Retinal pigment epithelial cell (primary cell): ENCODE measurements around the gene MICA.

Source experiments
- DNase-seq: peaks from one replicate; pipeline ENCODE4 v3.0.0-alpha.2; 2010; ENCODE audit warnings: low read depth
- H3K4me3 ChIP-seq: 2 replicates; pipeline ENCODE4 v1.5.1; 2011; ENCODE audit warnings: mild to moderate bottlenecking, low read length, control low read depth, moderate library complexity
- TF ChIP-seq, protein P1 (sequence below): conservative IDR thresholded peaks from 2 replicates; pipeline ENCODE4 v1.5.1; 2011; ENCODE audit warnings: low read depth, low read length, control low read depth, inconsistent platforms

MICA gene

GRCh38 chr6:31416394-31417014 lies 13.1 kb downstream of the MICA start:
- DNase-seq: no peak
- TF ChIP-seq, protein P1, sequence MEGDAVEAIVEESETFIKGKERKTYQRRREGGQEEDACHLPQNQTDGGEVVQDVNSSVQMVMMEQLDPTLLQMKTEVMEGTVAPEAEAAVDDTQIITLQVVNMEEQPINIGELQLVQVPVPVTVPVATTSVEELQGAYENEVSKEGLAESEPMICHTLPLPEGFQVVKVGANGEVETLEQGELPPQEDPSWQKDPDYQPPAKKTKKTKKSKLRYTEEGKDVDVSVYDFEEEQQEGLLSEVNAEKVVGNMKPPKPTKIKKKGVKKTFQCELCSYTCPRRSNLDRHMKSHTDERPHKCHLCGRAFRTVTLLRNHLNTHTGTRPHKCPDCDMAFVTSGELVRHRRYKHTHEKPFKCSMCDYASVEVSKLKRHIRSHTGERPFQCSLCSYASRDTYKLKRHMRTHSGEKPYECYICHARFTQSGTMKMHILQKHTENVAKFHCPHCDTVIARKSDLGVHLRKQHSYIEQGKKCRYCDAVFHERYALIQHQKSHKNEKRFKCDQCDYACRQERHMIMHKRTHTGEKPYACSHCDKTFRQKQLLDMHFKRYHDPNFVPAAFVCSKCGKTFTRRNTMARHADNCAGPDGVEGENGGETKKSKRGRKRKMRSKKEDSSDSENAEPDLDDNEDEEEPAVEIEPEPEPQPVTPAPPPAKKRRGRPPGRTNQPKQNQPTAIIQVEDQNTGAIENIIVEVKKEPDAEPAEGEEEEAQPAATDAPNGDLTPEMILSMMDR: no peak
- H3K4me3 ChIP-seq: no peak overlapping the region

DNA sequence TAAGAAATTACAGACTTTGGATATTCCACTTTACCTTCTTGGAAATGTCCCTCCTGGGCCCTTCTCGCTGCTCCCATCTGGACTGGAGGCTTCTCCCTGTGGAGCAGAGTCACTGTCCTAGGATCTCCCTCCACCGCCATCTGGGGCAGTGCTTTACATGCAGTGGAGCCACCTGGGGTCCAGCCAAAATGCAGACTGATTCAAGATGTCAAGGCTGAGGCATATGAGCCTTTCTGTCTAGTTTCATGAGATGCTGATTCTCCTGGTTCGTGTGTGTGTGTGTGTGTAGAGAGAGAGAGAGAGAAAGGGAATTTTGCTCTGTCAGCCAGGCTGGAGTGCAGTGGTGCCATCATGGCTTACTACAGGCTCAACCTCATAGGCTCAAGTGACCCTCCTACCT lies 14.9 kb downstream of the MICA start:
- DNase-seq: no peak
- H3K4me3 ChIP-seq: no peak overlapping the region
- TF ChIP-seq, protein P1: no peak

DNA sequence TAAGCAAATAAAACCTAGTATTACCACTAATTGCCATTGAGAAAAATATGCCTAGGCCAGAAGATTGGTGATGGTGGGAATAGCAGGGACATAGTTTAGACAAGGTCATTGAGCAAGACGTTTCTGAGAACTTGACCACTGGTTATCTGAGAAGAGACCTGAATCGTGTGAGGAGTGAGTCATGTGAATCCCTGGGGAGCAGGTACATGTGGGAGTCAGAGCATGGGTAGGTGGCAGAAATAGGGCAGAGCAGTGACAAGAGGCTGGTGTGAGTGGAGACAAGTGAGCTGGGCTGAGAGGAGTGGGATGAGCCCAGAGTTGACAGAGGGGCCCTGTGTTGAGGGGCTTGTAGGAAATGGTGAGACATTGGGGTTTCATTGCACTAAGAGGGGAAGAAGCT lies 16.4 kb downstream of the MICA start:
- TF ChIP-seq, protein P1: no peak
- no peak overlapping the region for H3K4me3 ChIP-seq
- no peak for DNase-seq

DNA sequence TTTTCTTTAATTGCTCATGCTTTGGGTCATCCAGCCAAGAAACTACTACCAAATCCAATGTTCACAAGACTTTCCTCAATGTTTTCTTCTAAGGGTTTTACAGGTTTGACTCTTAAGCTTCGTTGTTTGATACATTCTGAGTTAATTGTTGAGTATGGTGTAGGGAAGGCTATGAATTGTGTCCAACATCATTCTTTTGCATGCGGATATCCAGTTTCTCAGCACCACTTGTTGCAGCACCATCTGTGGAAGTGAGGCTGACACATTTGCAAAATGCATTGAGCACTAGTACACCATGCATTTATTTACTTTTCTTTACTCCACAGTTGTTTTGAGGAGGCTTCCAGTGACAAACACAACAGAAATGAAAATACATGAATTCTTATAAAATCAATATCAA lies 17.2 kb downstream of the MICA start:
- TF ChIP-seq, protein P1: no peak
- H3K4me3 ChIP-seq: no peak overlapping the region
- DNase-seq: no peak

DNA sequence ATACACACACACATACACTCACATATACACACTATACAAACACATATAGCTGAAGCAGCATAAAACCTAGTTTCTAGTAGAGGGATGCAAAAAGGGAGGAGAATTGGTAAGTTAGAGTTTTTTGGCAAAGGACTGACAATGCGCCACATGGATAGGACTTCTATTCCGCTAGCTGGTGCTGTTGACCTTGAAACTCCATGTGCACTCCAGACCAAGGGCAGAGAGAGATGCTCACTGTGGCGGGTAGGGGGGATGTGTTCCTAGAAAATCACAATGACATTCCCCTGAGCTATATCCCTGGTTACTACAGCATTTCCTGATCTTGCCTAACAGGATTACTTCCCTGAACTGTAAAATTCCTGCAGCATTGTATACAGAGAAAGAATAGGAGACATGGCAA lies 19.2 kb downstream of the MICA start:
- H3K4me3 ChIP-seq: no peak overlapping the region
- TF ChIP-seq, protein P1: no peak
- no peak for DNase-seq

DNA sequence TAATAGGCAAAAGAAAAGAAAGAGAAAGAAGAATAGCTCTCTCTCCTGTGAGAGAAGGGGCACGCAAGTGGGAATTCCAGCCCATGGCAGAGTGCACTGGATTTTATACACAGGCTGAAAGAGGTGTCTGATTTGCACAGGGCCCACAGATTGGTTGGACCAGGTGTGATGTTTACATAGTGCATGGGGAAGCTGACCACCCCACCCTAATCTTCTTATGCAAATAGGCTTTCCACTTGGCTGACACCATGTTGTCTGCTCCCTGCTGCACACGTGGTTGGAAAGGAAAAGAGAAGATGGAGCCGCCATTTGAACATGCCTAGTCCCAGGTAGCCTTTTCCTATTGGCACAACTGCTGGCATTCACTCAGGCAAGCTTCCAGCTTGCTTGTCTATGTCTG lies 20.2 kb downstream of the MICA start:
- TF ChIP-seq, protein P1: no peak

More for the DNA sequence above, 20.2 kb downstream of the MICA start:
- no peak overlapping the region for H3K4me3 ChIP-seq
- DNase-seq: no peak
